ENCODE data around the gene IMPDH1. TPM values are rescaled to one million over a fixed set of nuclear protein-coding genes. Genes with fewer than 3 reads are reported as not detected.

The IMPDH1 gene
- total and polyA plus RNA-seq, 2 experiments from 2014 or later = 34.7 to 70.5 TPM

DNA sequence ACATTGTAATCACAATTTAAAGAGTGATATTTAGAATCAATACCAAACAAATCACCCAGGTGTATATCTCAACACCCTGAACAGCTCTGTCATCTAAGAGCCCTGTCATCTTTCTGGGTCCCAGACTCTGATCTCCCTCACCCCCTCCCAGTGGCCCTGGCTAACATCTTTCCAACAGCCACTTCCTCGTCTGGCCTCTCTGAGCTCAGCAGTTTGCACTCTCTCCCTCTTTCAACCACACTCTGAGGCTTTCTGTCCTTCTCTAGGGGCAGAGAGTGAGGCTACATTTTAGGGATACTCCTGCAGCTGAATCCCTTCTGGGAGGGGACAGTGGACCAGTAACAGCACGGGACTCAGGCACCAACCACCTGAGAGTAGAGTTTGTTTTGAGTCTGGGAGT, 31.1 kb downstream of the IMPDH1 start:
- WGBS (ENCODE audit: low lambda C conversion rate, missing lambda C conversion rate) = 50% methylated on average over 2 of the region's 2 CpGs

DNA sequence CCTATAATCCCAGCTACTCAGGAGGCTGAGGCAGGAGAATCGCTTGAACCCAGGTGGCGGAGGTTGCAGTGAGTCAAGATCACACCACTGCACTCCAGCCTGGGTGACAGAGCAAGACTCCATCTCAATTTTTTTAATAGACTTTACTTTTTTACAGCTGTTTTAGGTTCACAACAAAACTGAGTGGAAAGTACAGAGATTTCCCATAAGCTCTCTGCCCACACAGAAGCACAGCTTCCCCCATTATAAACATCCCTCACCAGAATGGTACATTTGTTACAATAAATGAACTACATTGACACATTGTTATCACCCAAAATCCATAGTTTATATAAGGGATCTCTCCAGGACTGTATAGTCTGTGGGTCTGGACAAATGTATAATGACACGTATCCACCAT, 33.7 kb downstream of the IMPDH1 start:
- Histone ChIP-seq H3K4me1 (ENCODE audit: insufficient read depth) (no peaks in the 10 kb centered on the region), H2AFZ (no peak overlapping the region), H3K27ac (no peak overlapping the region), H3K79me2 (no peaks in the 10 kb centered on the region), H3K36me3 (replicated peaks; ENCODE audit: insufficient read depth, low read depth) (no peaks in the 10 kb centered on the region), H3K4me2 (no peak overlapping the region), H3K27me3 (no peaks in the 10 kb centered on the region), H4K20me1 (ENCODE audit: insufficient read depth, poor library complexity, severe bottlenecking) (no peaks in the 10 kb centered on the region), H3K9me2 (replicated peaks; ENCODE audit: insufficient read depth) (no peaks in the 10 kb centered on the region), H3K4me3 (no peak overlapping the region), H3K9me3 (ENCODE audit: low read depth) (no peaks in the 10 kb centered on the region)
- DNase-seq (ENCODE audit: low spot score) = no peak
- TF ChIP-seq, protein P1, sequence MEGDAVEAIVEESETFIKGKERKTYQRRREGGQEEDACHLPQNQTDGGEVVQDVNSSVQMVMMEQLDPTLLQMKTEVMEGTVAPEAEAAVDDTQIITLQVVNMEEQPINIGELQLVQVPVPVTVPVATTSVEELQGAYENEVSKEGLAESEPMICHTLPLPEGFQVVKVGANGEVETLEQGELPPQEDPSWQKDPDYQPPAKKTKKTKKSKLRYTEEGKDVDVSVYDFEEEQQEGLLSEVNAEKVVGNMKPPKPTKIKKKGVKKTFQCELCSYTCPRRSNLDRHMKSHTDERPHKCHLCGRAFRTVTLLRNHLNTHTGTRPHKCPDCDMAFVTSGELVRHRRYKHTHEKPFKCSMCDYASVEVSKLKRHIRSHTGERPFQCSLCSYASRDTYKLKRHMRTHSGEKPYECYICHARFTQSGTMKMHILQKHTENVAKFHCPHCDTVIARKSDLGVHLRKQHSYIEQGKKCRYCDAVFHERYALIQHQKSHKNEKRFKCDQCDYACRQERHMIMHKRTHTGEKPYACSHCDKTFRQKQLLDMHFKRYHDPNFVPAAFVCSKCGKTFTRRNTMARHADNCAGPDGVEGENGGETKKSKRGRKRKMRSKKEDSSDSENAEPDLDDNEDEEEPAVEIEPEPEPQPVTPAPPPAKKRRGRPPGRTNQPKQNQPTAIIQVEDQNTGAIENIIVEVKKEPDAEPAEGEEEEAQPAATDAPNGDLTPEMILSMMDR (IDR thresholded peaks at IDR 0.05; ENCODE audit: poor library complexity) = no peak
- 94% methylated on average over 3 of the region's 3 CpGs for WGBS (ENCODE audit: low lambda C conversion rate, missing lambda C conversion rate)

More for the DNA sequence above, 31.1 kb downstream of the IMPDH1 start:
- Histone ChIP-seq H3K27ac (no peak overlapping the region), H3K27me3 (no peaks in the 10 kb centered on the region), H4K20me1 (ENCODE audit: insufficient read depth, poor library complexity, severe bottlenecking) (no peaks in the 10 kb centered on the region), H3K4me2 (no peak overlapping the region), H3K79me2 (no peaks in the 10 kb centered on the region), H3K9me2 (replicated peaks; ENCODE audit: insufficient read depth) (no peaks in the 10 kb centered on the region), H3K4me1 (ENCODE audit: insufficient read depth) (no peaks in the 10 kb centered on the region), H2AFZ (no peak overlapping the region), H3K36me3 (replicated peaks; ENCODE audit: insufficient read depth, low read depth) (no peaks in the 10 kb centered on the region), H3K9me3 (ENCODE audit: low read depth) (no peaks in the 10 kb centered on the region), H3K4me3 (no peak overlapping the region)
- no peak for TF ChIP-seq EZH2 (IDR thresholded peaks at IDR 0.05; ENCODE audit: borderline replicate concordance)
- TF ChIP-seq, protein P1 (IDR thresholded peaks at IDR 0.05; ENCODE audit: poor library complexity) = no peak
- DNase-seq (ENCODE audit: low spot score) = no peak

DNA sequence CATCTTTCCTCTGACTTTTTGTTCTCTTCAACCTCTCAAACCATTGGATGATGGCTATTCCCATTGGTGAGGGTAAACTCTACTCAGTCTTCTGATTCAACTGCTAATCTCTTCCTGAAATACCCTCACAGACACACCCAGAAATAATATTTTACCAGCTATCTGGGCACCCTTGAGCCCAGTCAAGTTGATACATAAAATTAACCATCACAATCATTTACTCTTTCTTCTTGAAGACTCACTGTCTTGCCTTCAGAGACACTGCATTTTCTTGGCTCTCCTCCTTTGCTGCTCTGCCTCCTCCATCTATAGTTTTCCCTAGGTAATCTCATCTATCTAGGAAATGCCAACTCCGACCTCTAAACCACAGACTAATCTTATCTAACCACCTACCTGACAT, 35.7 kb downstream of the IMPDH1 start:
- Histone ChIP-seq H3K4me3 (no peak overlapping the region), H3K79me2 (no peaks in the 10 kb centered on the region), H3K9me2 (replicated peaks; ENCODE audit: insufficient read depth) (no peaks in the 10 kb centered on the region), H3K9me3 (ENCODE audit: low read depth) (no peaks in the 10 kb centered on the region), H3K36me3 (replicated peaks; ENCODE audit: insufficient read depth, low read depth) (no peaks in the 10 kb centered on the region), H3K4me2 (no peak overlapping the region), H3K27me3 (no peaks in the 10 kb centered on the region), H4K20me1 (ENCODE audit: insufficient read depth, poor library complexity, severe bottlenecking) (no peaks in the 10 kb centered on the region), H2AFZ (no peak overlapping the region), H3K4me1 (ENCODE audit: insufficient read depth) (no peaks in the 10 kb centered on the region), H3K27ac (no peak overlapping the region)
- DNase-seq (ENCODE audit: low spot score) = no peak
- 47% methylated on average over 1 of the region's 1 CpG for WGBS (ENCODE audit: low lambda C conversion rate, missing lambda C conversion rate)
- TF ChIP-seq, protein P1 (IDR thresholded peaks at IDR 0.05; ENCODE audit: poor library complexity) = no peak
- TF ChIP-seq EZH2phosphoT487 (IDR thresholded peaks at IDR 0.05; ENCODE audit: low read depth, severe bottlenecking, unreplicated experiment) = no peak

DNA sequence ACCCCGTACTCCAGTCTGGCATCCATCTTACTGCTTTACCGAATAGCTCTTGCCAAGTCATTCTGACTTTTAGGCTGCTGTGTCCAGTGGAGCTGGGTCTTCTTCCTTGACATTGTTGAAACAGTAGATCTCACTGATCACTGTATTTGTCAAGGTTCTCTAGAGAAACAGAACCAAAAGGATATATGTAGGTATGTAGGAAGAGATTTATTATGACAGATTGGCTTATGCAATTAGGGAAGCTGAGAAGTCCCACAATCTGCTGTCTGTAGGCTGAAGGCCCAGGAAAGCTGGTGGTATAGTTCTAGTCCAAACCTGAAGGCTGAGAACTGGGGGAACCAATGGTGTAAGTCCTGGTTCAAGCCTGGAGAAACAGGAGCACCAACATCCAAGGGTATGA, 36.2 kb downstream of the IMPDH1 start:
- H3K79me2 ChIP-seq = no peaks in the 10 kb centered on the region
- no peak overlapping the region for H3K27ac ChIP-seq
- no peak overlapping the region for H3K4me3 ChIP-seq
- H2AFZ ChIP-seq = no peak overlapping the region
- no peak overlapping the region for H3K4me2 ChIP-seq
- no peak for DNase-seq (ENCODE audit: low spot score)
- H3K4me1 ChIP-seq (ENCODE audit: insufficient read depth) = no peaks in the 10 kb centered on the region
- no peaks in the 10 kb centered on the region for H4K20me1 ChIP-seq (ENCODE audit: insufficient read depth, poor library complexity, severe bottlenecking)
- no peaks in the 10 kb centered on the region for H3K9me2 ChIP-seq (replicated peaks; ENCODE audit: insufficient read depth)
- WGBS (ENCODE audit: low lambda C conversion rate, missing lambda C conversion rate) = 83% methylated on average over 2 of the region's 2 CpGs
- H3K36me3 ChIP-seq (replicated peaks; ENCODE audit: insufficient read depth, low read depth) = no peaks in the 10 kb centered on the region
- no peaks in the 10 kb centered on the region for H3K27me3 ChIP-seq
- TF ChIP-seq EZH2 (IDR thresholded peaks at IDR 0.05; ENCODE audit: borderline replicate concordance) = no peak
- TF ChIP-seq, protein P1 (IDR thresholded peaks at IDR 0.05; ENCODE audit: poor library complexity) = no peak
- TF ChIP-seq EZH2phosphoT487 (IDR thresholded peaks at IDR 0.05; ENCODE audit: low read depth, severe bottlenecking, unreplicated experiment) = no peak
- H3K9me3 ChIP-seq (ENCODE audit: low read depth) = no peaks in the 10 kb centered on the region
